GM10248 (cell line): ENCODE data around the gene RABAC1.

ENCODE experiments used
- CTCF ChIA-PET: fragments of 300-600 bp; sonication (Branson Sonifier 250); formaldehyde crosslinking; extraction: SDS; loops from one replicate; lab custom pipeline; 2021; ENCODE audit warnings: antibody characterized with exemption; lab: Yijun Ruan, JAX
- POLR2A ChIA-PET: fragments of 350-650 bp; sonication (Branson Sonifier 250); formaldehyde crosslinking; extraction: SDS; loops from one replicate; lab custom pipeline; 2020; ENCODE audit warnings: antibody characterized with exemption; lab: Yijun Ruan, JAX
- DNase-seq: peaks from one replicate; pipeline ENCODE4 v3.0.0; 2012; ENCODE audit errors: extremely low spot score
- CTCF ChIP-seq: IDR thresholded peaks from 2 replicates; pipeline ENCODE4 v1.5.1; 2012; ENCODE audit warnings: mild to moderate bottlenecking, low read depth; ENCODE audit errors: extremely low read depth, missing control alignments, control extremely low read depth

RABAC1 gene

GRCh38 chr19:41990028-41990427 is 30.9 kb upstream of the RABAC1 start:
- POLR2A ChIA-PET: no interaction called here
- DNase-seq: no peak
- TF ChIP-seq CTCF: no peak
- CTCF ChIA-PET: no interaction called here

GRCh38 chr19:41988947-41989346 is 29.8 kb upstream of the RABAC1 start:
- CTCF ChIA-PET: interaction anchor here (0.8 kb wide), 2 partner anchors 31 to 129 kb away, joined by 3 read pairs; partner anchors contain the start of gene RPS19
- no peak for TF ChIP-seq CTCF
- POLR2A ChIA-PET: no interaction called here
- no peak for DNase-seq

- no peak for TF ChIP-seq CTCF
- CTCF ChIA-PET: interaction anchor here (1.1 kb wide), 1 partner anchor 48 kb away, joined by 3 read pairs; no protein-coding TSS in a partner anchor
- no peak for DNase-seq
- POLR2A ChIA-PET: no interaction called here
Measured at GRCh38 chr19:41987141-41987860, 28.2 kb upstream of the RABAC1 start.

GRCh38 chr19:41984961-41985360 is 25.8 kb upstream of the RABAC1 start:
- POLR2A ChIA-PET: no interaction called here
- DNase-seq: no peak
- no peak for TF ChIP-seq CTCF
- CTCF ChIA-PET: no interaction called here

GRCh38 chr19:41981724-41982123 is 22.6 kb upstream of the RABAC1 start:
- no peak for DNase-seq
- TF ChIP-seq CTCF: no peak
- POLR2A ChIA-PET: no interaction called here
- CTCF ChIA-PET: no interaction called here

GRCh38 chr19:41978470-41978869 is 19.3 kb upstream of the RABAC1 start:
- CTCF ChIA-PET: interaction anchor here (0.6 to 1.2 kb wide), 2 partner anchors 29 to 35 kb away, joined by 3 to 4 read pairs; no protein-coding TSS in a partner anchor

More at GRCh38 chr19:41978470-41978869, 19.3 kb upstream of the RABAC1 start:
- no peak for DNase-seq
- no peak for TF ChIP-seq CTCF
- POLR2A ChIA-PET: no interaction called here
